Measurements from ENCODE around the gene HDAC3.

HDAC3 gene

GRCh38 chr5:141585594-141585993, 51.1 kb downstream of the HDAC3 start:
- Histone ChIP-seq H3K36me3 (ENCODE audit: insufficient read depth, low read length) (peaks cover 27% of the 10 kb centered on the region), H3K9ac (ENCODE audit: low read depth, low read length) (no peak overlapping the region), H3K4me1 (ENCODE audit: insufficient read depth, low read length) (no peaks in the 10 kb centered on the region), H3K9me3 (ENCODE audit: control insufficient read depth, insufficient read depth, low read length) (no peaks in the 10 kb centered on the region)

- Histone ChIP-seq H3K36me3 (ENCODE audit: insufficient read depth, low read length) (peaks cover 40% of the 10 kb centered on the region), H3K4me1 (ENCODE audit: insufficient read depth, low read length) (peaks cover 4% of the 10 kb centered on the region; the same call in 1 of the 2 replicates), H3K9me3 (ENCODE audit: control insufficient read depth, insufficient read depth, low read length) (no peaks in the 10 kb centered on the region), H3K9ac (ENCODE audit: low read depth, low read length) (no peak overlapping the region)
Observed at GRCh38 chr5:141574122-141574510, 62.5 kb downstream of the HDAC3 start.

GRCh38 chr5:141573489-141574121, 63.0 kb downstream of the HDAC3 start:
- H3K9ac ChIP-seq (ENCODE audit: low read depth, low read length) = no peak overlapping the region
- H3K9me3 ChIP-seq (ENCODE audit: control insufficient read depth, insufficient read depth, low read length) = no peaks in the 10 kb centered on the region
- H3K36me3 ChIP-seq (ENCODE audit: insufficient read depth, low read length) = peaks cover 40% of the 10 kb centered on the region
- peaks cover 4% of the 10 kb centered on the region; the same call in 1 of the 2 replicates for H3K4me1 ChIP-seq (ENCODE audit: insufficient read depth, low read length)
